ENCODE results near the gene TMEM59L.

GRCh38 chr19:18603958-18604819, 8.5 kb upstream of the TMEM59L start:
- no peak for TF ChIP-seq CREB3 (tag; conservative IDR thresholded peaks at IDR 0.05; ENCODE audit: low read depth)
- no peak for TF ChIP-seq ZNF431 (CRISPR knock-in tag; IDR thresholded peaks at IDR 0.05)
- no peak for TF ChIP-seq ZFX (CRISPR knock-in tag; IDR thresholded peaks at IDR 0.05)
- TF ChIP-seq ZFP30 (CRISPR knock-in tag; IDR thresholded peaks at IDR 0.05; ENCODE audit: borderline replicate concordance) = no peak
- TF ChIP-seq SMC3 (conservative IDR thresholded peaks at IDR 0.05; ENCODE audit: insufficient read depth, low read depth, low read length) = no peak
- TF ChIP-seq HBP1 (CRISPR knock-in tag; IDR thresholded peaks at IDR 0.05) = no peak
- no peak for TF ChIP-seq ZFP36 (IDR thresholded peaks at IDR 0.05; ENCODE audit: low read depth, low read length, partially characterized antibody)
- no peak for TF ChIP-seq FOXJ2 (tag; IDR thresholded peaks at IDR 0.05)
